Activated effector memory CD4-positive, alpha-beta T cell treated with Interleukin-2 at 50 U/mL for 16 hours (primary cell): ENCODE results near the gene MBIP.

Experiments used
- DNase-seq: peaks from one replicate; pipeline ENCODE4 v3.0.0-alpha.2; 2020

MBIP gene

DNA sequence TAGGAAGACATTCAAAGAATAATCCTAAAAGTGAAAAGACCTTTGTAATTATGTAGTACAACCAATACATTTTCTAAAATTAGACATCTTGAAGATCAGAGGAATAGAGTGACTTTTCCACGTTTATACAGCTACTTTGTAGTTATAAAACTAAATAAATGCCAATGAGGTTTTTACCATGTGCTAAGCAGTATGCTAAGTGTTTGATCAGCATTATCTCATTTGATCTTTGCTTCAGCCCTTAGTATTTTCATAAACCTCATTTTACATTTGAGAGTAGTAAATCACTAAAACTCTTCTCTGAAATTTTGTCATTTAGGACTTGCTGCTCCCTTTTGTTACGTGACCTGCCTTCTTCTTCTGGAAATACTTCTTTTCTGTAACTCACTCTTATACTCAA lies 13.6 kb downstream of the MBIP start:
- DNase-seq = no peak

- DNase-seq = no peak
These were observed 15.5 kb downstream of the MBIP start for GRCh38 chr14:36304895-36305294.

GRCh38 chr14:36303960-36304359 lies 16.5 kb downstream of the MBIP start:
- no peak for DNase-seq

- no peak for DNase-seq
These were observed 17.6 kb downstream of the MBIP start for GRCh38 chr14:36302823-36303222.

GRCh38 chr14:36301159-36301558 lies 19.3 kb downstream of the MBIP start:
- no peak for DNase-seq

DNA sequence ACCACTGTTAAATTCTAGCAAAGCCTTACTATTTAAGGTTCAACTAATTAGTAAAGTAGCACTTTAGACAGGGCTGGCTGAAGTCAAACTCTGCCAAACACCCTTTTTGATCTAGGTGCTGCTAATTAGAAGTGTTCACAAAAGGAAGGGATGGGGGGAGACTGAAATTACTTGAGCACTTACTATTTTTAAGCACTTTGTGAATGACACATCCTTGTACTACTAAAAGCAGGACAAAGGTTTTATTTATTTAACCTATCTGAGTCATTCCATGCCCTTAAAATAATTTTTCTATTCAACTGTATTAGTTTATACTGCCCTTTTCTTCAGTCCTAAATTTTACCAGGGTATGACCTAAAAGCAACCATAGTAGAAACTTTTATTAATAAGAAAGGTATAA lies 20.1 kb downstream of the MBIP start:
- no peak for DNase-seq

DNA sequence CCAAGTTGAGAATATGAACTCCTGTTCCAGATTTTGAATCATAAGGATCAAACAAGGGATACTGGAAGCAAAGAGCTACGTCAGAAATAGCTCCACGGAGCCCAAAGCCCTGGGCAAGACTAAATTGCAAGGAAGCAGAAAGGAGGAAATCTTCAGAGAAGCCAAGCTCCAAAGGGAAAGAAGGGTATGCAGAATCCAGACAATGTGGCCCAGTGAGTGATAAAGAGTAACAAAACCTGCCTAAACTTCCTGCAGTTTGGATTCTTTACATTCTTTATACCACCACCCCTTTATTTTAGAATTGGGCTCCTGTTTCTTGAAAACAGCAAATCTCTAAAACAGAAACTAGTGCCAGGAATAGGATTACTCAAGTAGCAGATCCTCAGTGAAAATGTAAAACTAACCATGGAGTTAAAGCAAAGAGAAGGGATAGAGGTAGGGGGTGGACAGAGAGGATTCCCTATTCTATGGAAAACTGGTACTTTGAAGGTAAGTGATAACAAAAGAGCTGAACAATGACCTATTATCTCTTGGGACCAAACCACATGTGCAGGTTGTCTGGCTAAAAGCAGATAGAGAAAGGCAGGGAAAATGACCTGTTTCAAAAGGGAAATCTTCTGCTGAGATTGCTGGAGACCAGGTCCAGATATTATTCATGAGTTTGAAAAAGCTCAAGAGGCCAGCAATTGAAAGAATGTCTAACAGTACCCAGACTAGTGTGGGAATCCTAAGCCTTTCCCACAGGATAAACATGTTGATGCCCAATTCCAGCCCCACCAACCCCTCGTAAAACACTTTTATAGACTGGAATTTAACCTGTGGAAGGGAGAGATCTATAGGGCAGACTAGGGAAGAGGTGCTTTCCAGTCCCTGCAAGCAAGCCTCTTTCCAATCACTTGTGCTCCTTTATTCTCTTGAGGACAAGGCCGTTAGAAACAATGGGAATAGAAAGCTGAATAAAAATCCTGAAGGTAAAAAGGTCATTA lies 24.5 kb downstream of the MBIP start:
- DNase-seq = no peak

DNA sequence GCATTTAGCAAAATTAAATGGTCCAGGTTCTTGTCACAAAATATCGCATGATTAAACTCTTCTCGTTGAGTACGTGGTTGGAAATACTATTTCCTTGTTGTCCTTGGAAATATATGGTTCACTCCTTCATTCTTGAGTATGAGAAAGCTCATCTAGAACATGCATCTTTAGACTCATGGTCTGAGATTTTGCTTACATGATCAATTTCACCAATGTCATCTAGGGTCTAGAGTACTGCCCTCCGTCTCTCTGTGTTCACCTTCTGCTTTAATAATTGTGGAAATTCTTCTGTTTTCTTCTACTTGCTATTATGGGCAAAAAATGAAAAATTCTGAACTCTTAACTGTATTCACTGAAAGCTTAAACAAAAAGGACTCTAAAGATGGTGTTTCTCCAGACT lies 25.9 kb downstream of the MBIP start:
- no peak for DNase-seq

DNA sequence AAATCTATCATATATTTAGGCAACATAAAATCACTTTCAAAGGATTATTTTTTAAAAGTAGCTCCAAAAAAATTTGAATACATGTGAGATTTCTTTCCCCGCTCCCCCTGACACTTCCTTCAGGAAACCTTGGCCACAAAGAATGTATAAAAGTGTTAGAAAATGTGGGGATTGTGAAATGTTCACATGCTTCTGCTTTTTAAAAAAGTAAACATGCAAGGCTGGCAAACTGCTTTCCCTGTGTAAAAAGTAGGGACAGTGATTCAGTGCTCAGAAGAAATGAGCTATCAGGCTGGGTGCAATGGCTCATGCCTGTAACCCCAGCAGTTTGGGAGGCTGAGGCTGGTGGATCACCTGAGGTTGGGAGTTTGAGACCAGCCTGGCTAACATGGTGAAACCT lies 26.6 kb downstream of the MBIP start:
- no peak for DNase-seq

DNA sequence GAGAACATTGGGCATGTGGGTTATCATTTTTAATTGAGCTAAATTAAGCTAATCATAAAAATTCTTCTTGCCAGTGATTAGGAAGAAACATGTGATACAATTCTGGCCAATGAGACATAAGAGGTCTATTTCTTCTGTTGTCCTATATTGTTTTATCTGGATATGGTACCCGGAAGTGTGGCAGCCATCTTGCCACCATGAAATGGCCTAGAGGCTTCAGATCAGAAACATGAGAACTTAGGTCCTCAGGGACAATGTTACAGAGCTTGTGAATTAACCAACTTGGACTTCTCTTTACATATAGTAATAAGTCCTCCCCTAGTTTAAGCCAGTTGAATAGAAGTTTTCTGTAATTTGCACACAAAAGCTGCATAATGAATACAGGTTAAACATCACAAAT lies 30.5 kb downstream of the MBIP start:
- DNase-seq = no peak

DNA sequence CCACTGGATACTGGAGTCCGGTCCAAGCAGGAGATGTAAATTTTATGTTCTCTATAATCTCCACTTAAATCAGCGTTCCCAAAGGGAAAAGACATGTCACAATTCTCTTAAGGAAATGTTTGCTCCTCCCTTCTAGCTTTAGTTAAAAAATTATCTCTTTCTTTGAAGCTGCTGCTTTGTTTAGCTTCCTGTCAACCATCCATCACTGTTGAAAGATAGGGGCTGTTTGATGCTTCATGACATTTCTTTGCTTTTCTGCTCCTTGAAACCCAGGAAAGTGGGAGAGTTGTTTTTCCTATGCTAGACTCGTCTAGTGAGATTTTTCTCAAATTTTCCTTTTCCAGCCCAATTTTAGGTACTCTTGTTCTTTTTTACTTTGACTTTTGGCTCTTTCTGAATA lies 31.9 kb downstream of the MBIP start:
- no peak for DNase-seq

GRCh38 chr14:36284971-36285595 lies 35.4 kb downstream of the MBIP start:
- no peak for DNase-seq

GRCh38 chr14:36281309-36281708 lies 39.1 kb downstream of the MBIP start:
- no peak for DNase-seq

- DNase-seq = no peak
These were observed 40.9 kb downstream of the MBIP start for GRCh38 chr14:36279306-36280190.

- DNase-seq = no peak
These were observed 44.7 kb downstream of the MBIP start for GRCh38 chr14:36275741-36276140.

GRCh38 chr14:36271939-36272907 lies 48.2 kb downstream of the MBIP start:
- DNase-seq = no peak

DNA sequence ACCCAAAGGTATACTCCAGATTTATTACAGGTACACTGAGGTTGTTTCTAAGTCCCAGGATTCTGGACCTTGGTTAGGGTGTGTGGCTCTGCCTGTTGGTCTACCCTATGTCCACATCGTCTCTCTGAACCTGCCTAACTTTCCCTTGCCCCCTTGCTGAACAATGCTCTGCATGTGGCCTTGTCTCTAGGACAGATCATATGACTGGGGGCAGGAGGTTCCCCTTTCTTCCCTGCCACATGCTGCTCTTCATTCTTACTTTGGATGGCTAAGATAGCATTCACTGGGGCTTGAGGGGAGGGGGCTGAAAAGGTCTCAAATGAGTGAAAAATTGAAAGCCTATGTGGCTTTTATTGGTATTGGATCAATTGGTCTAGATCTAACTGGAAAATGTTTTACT lies 49.2 kb downstream of the MBIP start:
- DNase-seq = no peak

DNA sequence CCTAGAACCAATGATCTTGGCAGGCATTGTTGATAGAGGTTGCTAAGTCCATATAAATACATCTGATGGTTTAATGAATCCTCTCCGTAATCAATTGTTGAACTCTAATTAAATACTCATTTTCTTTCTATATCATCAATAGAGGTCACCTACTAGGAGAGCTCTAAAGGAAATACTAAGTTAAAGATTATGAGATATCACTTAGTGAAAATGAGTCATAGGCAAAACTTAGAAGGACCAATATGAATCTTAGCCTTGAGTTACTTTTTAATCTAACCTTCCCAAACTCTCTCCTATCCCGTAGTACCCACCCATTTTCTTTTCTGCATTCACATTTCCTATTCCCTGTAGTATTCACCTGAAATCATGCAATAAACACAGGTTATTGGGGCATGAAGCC lies 50.2 kb downstream of the MBIP start:
- no peak for DNase-seq

- DNase-seq = no peak
These were observed 52.3 kb downstream of the MBIP start for GRCh38 chr14:36268121-36268520.

DNA sequence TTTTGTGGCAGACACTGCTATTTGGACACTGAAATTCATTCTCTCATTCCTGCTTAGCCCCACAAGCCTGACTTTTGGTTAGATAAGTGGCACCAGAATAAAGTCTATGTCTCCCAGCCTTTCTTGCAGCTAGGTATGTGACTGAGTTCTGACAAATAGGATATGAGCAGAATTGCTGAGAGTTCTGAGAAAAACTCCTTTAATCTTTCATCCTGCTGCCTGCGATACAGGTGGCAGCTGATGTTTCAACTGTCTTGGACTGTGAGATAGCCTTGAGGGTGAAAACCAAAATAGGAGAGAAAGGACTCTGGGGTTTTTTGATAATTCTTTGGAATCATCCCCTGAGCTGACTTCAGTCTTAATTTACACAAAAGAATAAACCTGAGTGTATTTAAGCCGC lies 55.8 kb downstream of the MBIP start:
- DNase-seq = no peak

DNA sequence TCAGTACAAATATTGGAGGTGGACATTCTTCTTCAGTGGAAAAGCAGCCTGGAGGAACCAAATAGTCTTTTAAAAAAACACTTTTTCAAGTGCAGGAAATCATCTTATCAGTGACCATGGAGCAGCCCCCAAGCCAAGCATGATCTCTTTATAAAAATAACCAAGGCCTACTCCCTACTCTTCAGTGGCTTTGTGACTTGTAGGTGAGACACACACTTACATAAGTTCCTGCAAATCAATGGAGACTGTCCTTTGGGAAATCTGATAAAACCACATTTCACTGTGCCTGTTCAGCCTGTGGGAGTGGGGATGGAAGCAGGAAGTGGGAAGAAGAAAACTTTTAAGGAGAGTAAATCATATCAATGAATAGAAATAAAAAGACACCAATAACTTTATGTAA lies 56.3 kb downstream of the MBIP start:
- no peak for DNase-seq

DNA sequence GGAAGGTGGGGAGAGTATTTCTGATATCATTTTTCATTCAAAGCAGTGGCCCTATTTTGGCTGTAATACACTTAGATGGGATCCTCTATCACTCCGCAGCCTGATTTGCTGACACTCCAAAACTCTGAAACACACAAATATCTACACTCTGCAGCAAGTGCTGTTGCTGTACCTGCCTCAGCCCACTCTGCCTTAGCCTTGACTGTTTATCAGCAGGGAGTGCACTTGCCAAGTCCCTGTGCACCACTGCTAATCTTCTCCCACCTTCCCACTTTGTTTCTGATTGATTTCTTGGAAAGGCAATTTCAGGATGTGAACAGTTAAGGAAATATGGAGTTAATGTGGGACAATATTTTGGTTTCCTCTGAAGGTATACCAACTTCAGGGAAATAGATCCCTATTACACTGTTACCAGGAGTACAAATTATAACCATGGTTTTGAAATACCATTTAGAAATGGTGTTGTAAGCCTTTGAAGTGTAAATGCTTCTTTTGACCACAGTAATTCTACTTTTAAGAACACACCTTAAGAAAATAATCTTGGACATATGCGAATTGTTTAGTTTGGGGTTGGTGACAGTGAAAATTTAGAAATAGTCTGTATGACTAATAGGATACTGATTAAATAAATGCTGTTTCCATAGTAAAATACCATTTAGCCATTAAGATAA lies 59.3 kb downstream of the MBIP start:
- DNase-seq = no peak
